SK-N-SH treated with all-trans-retinoic acid at 6 μM for 48 hours (cell line): Measurements from ENCODE around the gene BSN.

ENCODE experiments used
- ATAC-seq: fragments of 200-7000 bp; cut with Tn5 transposase; 3 replicates; pipeline ENCODE4 v1.9.1; 2020; ENCODE audit warnings: mild to moderate bottlenecking, moderate library complexity
- BACH2 ChIP-seq: fragments of 250-450 bp; sonication (Bioruptor Pico); IDR thresholded peaks from 2 replicates; pipeline ENCODE4 v1.9.0; 2021; ENCODE audit warnings: mild to moderate bottlenecking, borderline replicate concordance
- CREB5 ChIP-seq: fragments of 250-450 bp; sonication (Bioruptor Pico); IDR thresholded peaks from 2 replicates; pipeline ENCODE4 v1.5.1; 2020; ENCODE audit warnings: low read depth, mild to moderate bottlenecking, moderate library complexity
- CSDC2 ChIP-seq: fragments of 250-450 bp; sonication (Bioruptor Pico); IDR thresholded peaks from 2 replicates; pipeline ENCODE4 v1.5.0; 2020; ENCODE audit warnings: mild to moderate bottlenecking, moderate library complexity
- CSRNP3 ChIP-seq: fragments of 250-450 bp; sonication (Bioruptor Pico); IDR thresholded peaks from 2 replicates; pipeline ENCODE4 v1.5.1; 2021; ENCODE audit warnings: mild to moderate bottlenecking, moderate library complexity
- ESRRG ChIP-seq: fragments of 250-450 bp; sonication (Bioruptor Pico); IDR thresholded peaks from 2 replicates; pipeline ENCODE4 v1.6.1; 2021; ENCODE audit warnings: mild to moderate bottlenecking
- GLIS3 ChIP-seq: fragments of 250-450 bp; sonication (Bioruptor Pico); IDR thresholded peaks from 2 replicates; pipeline ENCODE4 v1.5.0; 2020; ENCODE audit warnings: mild to moderate bottlenecking, moderate library complexity
- OSR1 ChIP-seq: fragments of 250-450 bp; sonication (Bioruptor Pico); IDR thresholded peaks from 2 replicates; pipeline ENCODE4 v1.8.0; 2022; ENCODE audit warnings: moderate library complexity, mild to moderate bottlenecking, inconsistent platforms
- PATZ1 ChIP-seq: fragments of 250-450 bp; sonication (Bioruptor Pico); IDR thresholded peaks from 2 replicates; pipeline ENCODE4 v1.8.0; 2020; ENCODE audit warnings: mild to moderate bottlenecking, moderate library complexity, borderline replicate concordance
- PPARA ChIP-seq: fragments of 250-450 bp; sonication (Bioruptor Pico); IDR thresholded peaks from 2 replicates; pipeline ENCODE4 v1.5.0; 2020; ENCODE audit warnings: mild to moderate bottlenecking, borderline replicate concordance
- RARB ChIP-seq: fragments of 250-450 bp; sonication (Bioruptor Pico); IDR thresholded peaks from 2 replicates; pipeline ENCODE4 v1.8.0; 2021; ENCODE audit warnings: mild to moderate bottlenecking, moderate library complexity
- SNAI2 ChIP-seq: fragments of 250-450 bp; sonication (Bioruptor Pico); IDR thresholded peaks from 2 replicates; pipeline ENCODE4 v1.5.0; 2020; ENCODE audit warnings: mild to moderate bottlenecking, moderate library complexity
- TOX ChIP-seq: fragments of 250-450 bp; sonication (Bioruptor Pico); IDR thresholded peaks from 2 replicates; pipeline ENCODE4 v1.8.0; 2021; ENCODE audit warnings: mild to moderate bottlenecking, moderate library complexity, borderline replicate concordance
- TSHZ2 ChIP-seq: fragments of 250-450 bp; sonication (Bioruptor Pico); IDR thresholded peaks from 2 replicates; pipeline ENCODE4 v1.5.0; 2020; ENCODE audit warnings: mild to moderate bottlenecking, moderate library complexity
- ZC3H10 ChIP-seq: fragments of 250-450 bp; sonication (Bioruptor Pico); IDR thresholded peaks from 2 replicates; pipeline ENCODE4 v1.5.1; 2021; ENCODE audit warnings: mild to moderate bottlenecking, moderate library complexity
- ZFP3 ChIP-seq: fragments of 250-450 bp; sonication (Bioruptor Pico); IDR thresholded peaks from 2 replicates; pipeline ENCODE4 v1.5.0; 2020; ENCODE audit warnings: mild to moderate bottlenecking, moderate library complexity
- ZFP30 ChIP-seq: fragments of 450-650 bp; formaldehyde crosslinking; IDR thresholded peaks from 2 replicates; pipeline ENCODE4 v1.5.0; 2022; ENCODE audit warnings: mild to moderate bottlenecking, moderate library complexity
- ZNF565 ChIP-seq: fragments of 450-650 bp; formaldehyde crosslinking; conservative IDR thresholded peaks from 2 replicates; pipeline ENCODE4 v1.5.0; 2020; ENCODE audit warnings: low read depth, mild to moderate bottlenecking, moderate library complexity
- ZNF8 ChIP-seq: fragments of 450-650 bp; formaldehyde crosslinking; IDR thresholded peaks from 2 replicates; pipeline ENCODE4 v1.5.0; 2020; ENCODE audit warnings: mild to moderate bottlenecking, moderate library complexity
- TF ChIP-seq, protein P1 (sequence below): fragments of 250-450 bp; sonication (Bioruptor Pico); IDR thresholded peaks from 2 replicates; pipeline ENCODE4 v1.8.0; 2021; ENCODE audit warnings: low read depth, mild to moderate bottlenecking, moderate library complexity, borderline replicate concordance

BSN gene

DNA sequence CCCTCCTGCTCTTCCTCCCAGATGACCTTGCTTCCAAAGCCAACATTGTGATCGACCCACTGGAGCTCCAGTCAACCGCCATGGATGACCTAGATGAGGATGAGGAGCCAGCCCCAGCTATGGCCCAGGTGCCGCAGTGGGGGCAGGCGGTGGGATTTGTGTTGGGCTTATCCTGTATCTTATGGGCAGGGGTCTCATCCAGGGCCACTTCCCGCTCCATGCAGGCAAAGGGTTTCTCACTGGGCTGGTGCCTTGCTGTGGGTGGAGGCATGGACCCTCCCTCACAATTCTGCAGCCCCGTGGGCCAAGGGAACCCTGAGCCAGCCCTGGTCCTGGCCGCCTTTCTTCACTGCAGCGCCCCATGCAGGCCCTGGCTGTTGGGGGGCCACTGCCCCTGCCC is 150.4 kb downstream of the BSN start (continued):
- TF ChIP-seq, protein P1, sequence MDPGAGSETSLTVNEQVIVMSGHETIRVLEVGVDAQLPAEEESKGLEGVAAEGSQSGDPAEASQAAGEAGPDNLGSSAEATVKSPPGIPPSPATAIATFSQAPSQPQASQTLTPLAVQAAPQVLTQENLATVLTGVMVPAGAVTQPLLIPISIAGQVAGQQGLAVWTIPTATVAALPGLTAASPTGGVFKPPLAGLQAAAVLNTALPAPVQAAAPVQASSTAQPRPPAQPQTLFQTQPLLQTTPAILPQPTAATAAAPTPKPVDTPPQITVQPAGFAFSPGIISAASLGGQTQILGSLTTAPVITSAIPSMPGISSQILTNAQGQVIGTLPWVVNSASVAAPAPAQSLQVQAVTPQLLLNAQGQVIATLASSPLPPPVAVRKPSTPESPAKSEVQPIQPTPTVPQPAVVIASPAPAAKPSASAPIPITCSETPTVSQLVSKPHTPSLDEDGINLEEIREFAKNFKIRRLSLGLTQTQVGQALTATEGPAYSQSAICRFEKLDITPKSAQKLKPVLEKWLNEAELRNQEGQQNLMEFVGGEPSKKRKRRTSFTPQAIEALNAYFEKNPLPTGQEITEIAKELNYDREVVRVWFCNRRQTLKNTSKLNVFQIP (CRISPR knock-in tag): no peak

GRCh38 chr3:49705390-49705960 is 151.2 kb downstream of the BSN start:
- ATAC-seq: no peak

DNA sequence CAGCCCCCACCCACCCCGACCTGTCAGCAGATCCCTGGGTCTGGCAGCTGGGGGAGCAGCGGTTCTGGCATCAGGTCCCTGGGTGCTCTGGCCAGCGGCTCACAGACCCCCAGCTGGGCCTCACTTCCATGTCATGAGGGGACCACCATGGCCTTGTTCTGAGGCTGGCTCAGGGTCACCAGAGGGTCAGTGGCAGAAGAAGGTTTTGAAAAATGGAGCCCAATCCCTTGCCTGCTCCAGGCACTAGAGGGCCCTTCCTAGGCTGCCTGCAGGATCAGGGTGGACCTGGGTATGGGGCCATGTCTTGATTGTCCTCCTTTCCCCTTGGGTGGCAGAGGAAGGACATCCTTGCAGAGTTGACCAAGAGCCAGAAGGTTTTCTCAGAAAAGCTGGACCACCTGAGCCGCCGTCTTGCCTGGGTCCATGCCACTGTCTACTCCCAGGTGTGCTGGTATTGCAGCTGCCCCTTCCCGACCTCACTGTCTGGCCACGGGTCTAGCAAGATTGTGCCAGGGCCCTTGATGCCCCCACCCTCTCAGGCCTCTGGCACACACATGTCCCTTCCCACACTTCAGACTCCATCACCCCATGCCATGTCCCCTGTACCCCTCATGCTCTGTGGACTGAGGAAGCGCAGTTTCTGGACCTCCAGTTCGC is 152.3 kb downstream of the BSN start:
- ATAC-seq: no peak
- TF ChIP-seq PATZ1 (CRISPR knock-in tag) (no peak), TSHZ2 (no peak), BACH2 (CRISPR knock-in tag) (no peak), OSR1 (no peak), ZNF8 (CRISPR knock-in tag) (no peak), ESRRG (no peak), TOX (no peak), CSDC2 (CRISPR knock-in tag) (no peak), ZFP30 (CRISPR knock-in tag) (no peak), CSRNP3 (CRISPR knock-in tag) (no peak), GLIS3 (CRISPR knock-in tag) (no peak), CREB5 (no peak)

More at GRCh38 chr3:49705390-49705960, 151.2 kb downstream of the BSN start:
- TF ChIP-seq ZC3H10 (no peak), ZFP3 (CRISPR knock-in tag) (no peak)

DNA sequence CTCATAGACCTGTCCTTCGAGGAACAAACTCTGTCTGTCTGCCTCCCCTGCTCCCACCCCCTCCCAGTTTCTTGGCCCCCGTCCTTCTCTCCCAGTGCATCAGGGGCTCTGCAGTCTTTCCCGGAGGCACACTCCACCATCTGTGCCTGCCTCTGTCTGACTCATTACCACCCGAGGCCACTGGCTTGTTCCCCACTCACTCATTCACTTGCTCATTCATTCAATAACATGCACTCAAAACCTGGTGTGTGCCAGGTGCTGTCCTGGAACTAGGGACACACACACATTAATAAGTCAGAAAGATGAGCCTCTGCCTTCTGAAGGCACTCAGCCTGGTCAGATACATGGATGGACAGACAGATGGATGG is 152.8 kb downstream of the BSN start:
- ATAC-seq: no peak
- no peak for TF ChIP-seq SNAI2
- no peak for TF ChIP-seq TOX
- TF ChIP-seq ZNF8 (CRISPR knock-in tag): no peak
- TF ChIP-seq TSHZ2: no peak
- TF ChIP-seq RARB (CRISPR knock-in tag): no peak
- no peak for TF ChIP-seq CREB5
- no peak for TF ChIP-seq ZNF565 (CRISPR knock-in tag)
- TF ChIP-seq PPARA (CRISPR knock-in tag): no peak
- no peak for TF ChIP-seq CSDC2 (CRISPR knock-in tag)
- no peak for TF ChIP-seq CSRNP3 (CRISPR knock-in tag)
